Measurements from ENCODE around the gene GINM1.

The GINM1 gene

GRCh38 chr6:149565527-149566409, at the start of gene GINM1:
TSS of gene GINM1 (plus strand) at chr6:149566375. CDS start at chr6:149566415, 40 bp downstream.
- peak; percentile 90 for DNase-seq (ENCODE audit: low read depth)

- DNase-seq (ENCODE audit: low read depth) = no peak
Observed at GRCh38 chr6:149529650-149530049, 36.5 kb upstream of the GINM1 start.

GRCh38 chr6:149534742-149535141, 31.4 kb upstream of the GINM1 start:
- no peak for DNase-seq (ENCODE audit: low read depth)

GRCh38 chr6:149541139-149541538, 25.0 kb upstream of the GINM1 start:
- DNase-seq (ENCODE audit: low read depth) = no peak

- DNase-seq (ENCODE audit: low read depth) = no peak
Observed at GRCh38 chr6:149544646-149545257, 21.4 kb upstream of the GINM1 start.

GRCh38 chr6:149545258-149545753, 20.9 kb upstream of the GINM1 start:
- peak; percentile 1 for DNase-seq (ENCODE audit: low read depth)

GRCh38 chr6:149545754-149546471, 20.3 kb upstream of the GINM1 start, which contains the start of gene PPIL4:
TSS of gene PPIL4 (minus strand) at chr6:149546043. CDS start at chr6:149546005, 38 bp downstream.
- peak; percentile 97 for DNase-seq (ENCODE audit: low read depth)

GRCh38 chr6:149551920-149552319, 14.3 kb upstream of the GINM1 start:
- DNase-seq (ENCODE audit: low read depth) = no peak

GRCh38 chr6:149558029-149558428, 8.1 kb upstream of the GINM1 start:
- DNase-seq (ENCODE audit: low read depth) = no peak

GRCh38 chr6:149559389-149559788, 6.8 kb upstream of the GINM1 start:
- DNase-seq (ENCODE audit: low read depth) = no peak

- DNase-seq (ENCODE audit: low read depth) = no peak
Observed at GRCh38 chr6:149560736-149561135, 5.4 kb upstream of the GINM1 start.

GRCh38 chr6:149563203-149563927, 2.8 kb upstream of the GINM1 start:
- DNase-seq (ENCODE audit: low read depth) = no peak

GRCh38 chr6:149563928-149564325, 2.2 kb upstream of the GINM1 start:
- no peak for DNase-seq (ENCODE audit: low read depth)

- DNase-seq (ENCODE audit: low read depth) = peak; percentile 38
Observed at GRCh38 chr6:149566410-149567193, 427 bp downstream of the GINM1 start.

GRCh38 chr6:149567194-149567586, 1.0 kb downstream of the GINM1 start:
- DNase-seq (ENCODE audit: low read depth) = no peak

- no peak for DNase-seq (ENCODE audit: low read depth)
Observed at GRCh38 chr6:149567945-149568585, 1.9 kb downstream of the GINM1 start.

GRCh38 chr6:149580880-149581279, 14.7 kb downstream of the GINM1 start:
- DNase-seq (ENCODE audit: low read depth) = no peak

- no peak for DNase-seq (ENCODE audit: low read depth)
Observed at GRCh38 chr6:149581349-149581748, 15.2 kb downstream of the GINM1 start.

GRCh38 chr6:149586149-149586548, 20.0 kb downstream of the GINM1 start:
- DNase-seq (ENCODE audit: low read depth) = no peak

- no peak for DNase-seq (ENCODE audit: low read depth)
Observed at GRCh38 chr6:149592983-149593382, 26.8 kb downstream of the GINM1 start.
